Measurements from ENCODE around the gene ZNF138.

DNA sequence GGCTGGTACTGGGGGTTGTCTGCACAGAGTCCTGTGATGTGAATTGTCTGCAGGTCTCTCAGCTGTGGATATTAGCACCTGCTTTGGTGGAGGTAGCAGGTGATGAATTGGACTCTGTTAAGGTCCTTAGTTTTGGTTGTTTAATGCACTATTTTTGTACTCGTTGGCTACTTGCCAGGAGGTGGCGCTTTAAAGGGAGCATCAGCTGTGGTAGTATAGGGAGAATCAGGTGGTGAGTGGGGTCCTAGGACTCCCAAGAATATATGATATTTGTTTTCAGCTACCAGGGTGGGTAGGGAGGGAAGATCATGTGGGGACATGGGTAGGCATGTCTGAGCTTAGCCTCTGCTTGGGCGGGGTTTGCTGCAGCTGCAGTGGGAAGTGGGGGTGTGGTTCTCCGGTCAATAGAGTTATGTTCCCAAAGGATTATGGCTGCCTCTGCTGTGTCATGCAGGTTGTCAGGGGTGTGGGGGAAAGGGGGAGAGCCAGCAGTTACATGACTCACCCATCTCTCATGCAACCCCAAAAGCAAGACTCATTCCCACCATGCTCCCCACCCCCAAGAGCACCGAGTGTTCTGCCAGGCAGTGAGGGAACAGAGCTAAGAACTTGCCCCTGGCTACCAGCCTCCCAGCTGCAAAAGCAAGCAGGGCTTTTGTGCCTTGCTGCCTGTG lies 55.2 kb downstream of the ZNF138 start:
- no peak for TF ChIP-seq POLR2A (IDR thresholded peaks at IDR 0.05)
- TF ChIP-seq, protein P1, sequence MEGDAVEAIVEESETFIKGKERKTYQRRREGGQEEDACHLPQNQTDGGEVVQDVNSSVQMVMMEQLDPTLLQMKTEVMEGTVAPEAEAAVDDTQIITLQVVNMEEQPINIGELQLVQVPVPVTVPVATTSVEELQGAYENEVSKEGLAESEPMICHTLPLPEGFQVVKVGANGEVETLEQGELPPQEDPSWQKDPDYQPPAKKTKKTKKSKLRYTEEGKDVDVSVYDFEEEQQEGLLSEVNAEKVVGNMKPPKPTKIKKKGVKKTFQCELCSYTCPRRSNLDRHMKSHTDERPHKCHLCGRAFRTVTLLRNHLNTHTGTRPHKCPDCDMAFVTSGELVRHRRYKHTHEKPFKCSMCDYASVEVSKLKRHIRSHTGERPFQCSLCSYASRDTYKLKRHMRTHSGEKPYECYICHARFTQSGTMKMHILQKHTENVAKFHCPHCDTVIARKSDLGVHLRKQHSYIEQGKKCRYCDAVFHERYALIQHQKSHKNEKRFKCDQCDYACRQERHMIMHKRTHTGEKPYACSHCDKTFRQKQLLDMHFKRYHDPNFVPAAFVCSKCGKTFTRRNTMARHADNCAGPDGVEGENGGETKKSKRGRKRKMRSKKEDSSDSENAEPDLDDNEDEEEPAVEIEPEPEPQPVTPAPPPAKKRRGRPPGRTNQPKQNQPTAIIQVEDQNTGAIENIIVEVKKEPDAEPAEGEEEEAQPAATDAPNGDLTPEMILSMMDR (IDR thresholded peaks at IDR 0.05) = no peak
- TF ChIP-seq EP300 (IDR thresholded peaks at IDR 0.05) = no peak
